DND-41 (cell line): ENCODE measurements around the gene LEAP2.

ENCODE experiments used
- ATAC-seq: fragments of 200-7000 bp; cut with Tn5 transposase; 3 replicates; pipeline ENCODE4 v1.9.1; 2021; ENCODE audit warnings: low read depth; ENCODE audit not compliant: insufficient read depth
- DNase-seq: peaks from one replicate; pipeline ENCODE4 v3.0.0-alpha.2; 2020
- H2AFZ ChIP-seq: 2 replicates; pipeline ENCODE4 v1.6.0; 2012; ENCODE audit warnings: low read depth, low read length
- H3K27ac ChIP-seq: 2 replicates; pipeline ENCODE4 v1.5.1; 2012; ENCODE audit warnings: low read length, inconsistent platforms
- H3K27me3 ChIP-seq: fragments of 200-600 bp; sonication (generic); 2 replicates; pipeline ENCODE4 v1.6.0; 2012; ENCODE audit warnings: low read length, mild to moderate bottlenecking, inconsistent platforms; ENCODE audit not compliant: insufficient read depth, poor library complexity
- H3K36me3 ChIP-seq: 2 replicates; pipeline ENCODE4 v1.5.1; 2012; ENCODE audit warnings: low read length, inconsistent platforms; ENCODE audit not compliant: insufficient read depth
- H3K4me1 ChIP-seq: 2 replicates; pipeline ENCODE4 v1.5.1; 2012; ENCODE audit warnings: mild to moderate bottlenecking, low read length; ENCODE audit not compliant: insufficient read depth
- H3K4me2 ChIP-seq: 2 replicates; pipeline ENCODE4 v1.6.0; 2012; ENCODE audit warnings: mild to moderate bottlenecking, moderate library complexity, low read length, inconsistent platforms; ENCODE audit not compliant: insufficient read depth
- H3K4me3 ChIP-seq, 2 experiments: fragments of 200-600 bp in 1 of 2; shearing (Covaris generic) in 1 of 2; 2 replicates each; pipeline ENCODE4 v1.5.1; 2012 to 2016; ENCODE audit warnings: inconsistent platforms in 2 of 2, low read length in 2 of 2, mild to moderate bottlenecking in 2 of 2, low read depth in 1 of 2, moderate library complexity in 1 of 2
- H3K79me2 ChIP-seq: 2 replicates; pipeline ENCODE4 v1.6.0; 2012; ENCODE audit warnings: low read length, inconsistent platforms; ENCODE audit not compliant: insufficient read depth
- H3K9ac ChIP-seq: 2 replicates; pipeline ENCODE4 v1.6.0; 2012; ENCODE audit warnings: low read depth, mild to moderate bottlenecking, inconsistent platforms, low read length, moderate library complexity
- H3K9me3 ChIP-seq: 2 replicates; pipeline ENCODE4 v1.5.1; 2012; ENCODE audit warnings: low read length, moderate library complexity, mild to moderate bottlenecking, inconsistent platforms; ENCODE audit not compliant: insufficient read depth, severe bottlenecking
- H4K20me1 ChIP-seq: 2 replicates; pipeline ENCODE4 v1.6.0; 2012; ENCODE audit warnings: low read length; ENCODE audit not compliant: insufficient read depth
- CTCF ChIP-seq: IDR thresholded peaks from 2 replicates; pipeline ENCODE4 v1.5.1; 2012; ENCODE audit warnings: borderline replicate concordance, low read length, moderate library complexity, mild to moderate bottlenecking; ENCODE audit not compliant: poor library complexity, severe bottlenecking; ENCODE audit errors: extremely low read depth
- EZH2 ChIP-seq: IDR thresholded peaks from 3 replicates; pipeline ENCODE4 v1.6.1; 2012; ENCODE audit warnings: borderline replicate concordance, low read depth, mild to moderate bottlenecking, moderate library complexity, low read length, inconsistent platforms; ENCODE audit not compliant: severe bottlenecking

Gene LEAP2

GRCh38 chr5:132907161-132907560 lies 33.7 kb downstream of the LEAP2 start:
- no peaks in the 10 kb centered on the region for H4K20me1 ChIP-seq
- no peak overlapping the region for H3K4me3 ChIP-seq
- H3K27me3 ChIP-seq = no peaks in the 10 kb centered on the region
- ATAC-seq (no peak), DNase-seq (no peak)
- no peaks in the 10 kb centered on the region for H3K4me1 ChIP-seq
- H3K79me2 ChIP-seq = 0 out of 2 replicates have a peak, but pooled peaks cover 6% of the 10 kb centered on the region
- H3K27ac ChIP-seq = no peak overlapping the region
- no peak for TF ChIP-seq EZH2
- TF ChIP-seq CTCF = no peak
- no peak overlapping the region for H2AFZ ChIP-seq
- H3K4me2 ChIP-seq = no peak overlapping the region
- H3K9ac ChIP-seq = no peak overlapping the region
- H3K36me3 ChIP-seq = peaks cover 40% of the 10 kb centered on the region
- no peaks in the 10 kb centered on the region for H3K9me3 ChIP-seq

- no peak overlapping the region for H3K9ac ChIP-seq
- no peaks in the 10 kb centered on the region for H3K9me3 ChIP-seq
- no peaks in the 10 kb centered on the region for H3K27me3 ChIP-seq
- H2AFZ ChIP-seq = no peak overlapping the region
- H4K20me1 ChIP-seq = no peaks in the 10 kb centered on the region; the same call in 1 of the 2 replicates
- H3K27ac ChIP-seq = no peak overlapping the region
- H3K79me2 ChIP-seq = peaks cover 6% of the 10 kb centered on the region; the same call in 1 of the 2 replicates
- ATAC-seq (no peak), DNase-seq (no peak)
- no peaks in the 10 kb centered on the region for H3K4me1 ChIP-seq
- H3K4me2 ChIP-seq = no peak overlapping the region
- H3K4me3 ChIP-seq = no peak overlapping the region
- TF ChIP-seq CTCF (no peak), EZH2 (no peak)
- peaks cover 41% of the 10 kb centered on the region for H3K36me3 ChIP-seq
These were observed 36.2 kb downstream of the LEAP2 start for GRCh38 chr5:132909702-132910101.

DNA sequence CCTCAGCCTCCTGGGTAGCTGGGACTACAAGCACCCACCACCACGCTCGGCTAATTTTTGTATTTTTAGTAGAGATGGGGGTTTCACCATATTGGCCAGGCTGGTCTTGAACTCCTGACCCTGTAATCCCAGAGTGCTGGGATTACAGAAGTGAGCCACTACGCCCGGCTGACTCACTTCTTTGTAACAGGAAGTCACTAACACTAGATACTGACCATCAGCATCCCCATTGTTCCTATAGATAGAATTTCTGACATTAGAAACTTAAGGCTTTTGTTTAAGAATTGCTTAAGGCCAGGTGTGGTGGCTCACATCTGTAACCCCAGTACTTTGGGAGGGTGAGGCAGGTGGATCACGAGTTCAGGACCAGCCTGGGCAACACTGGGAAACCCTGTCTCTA lies 42.2 kb downstream of the LEAP2 start:
- Histone ChIP-seq H3K27ac (no peak overlapping the region), H3K4me1 (no peaks in the 10 kb centered on the region), H3K9me3 (no peaks in the 10 kb centered on the region), H4K20me1 (no peaks in the 10 kb centered on the region; the same call in 1 of the 2 replicates), H2AFZ (no peak overlapping the region), H3K36me3 (peaks cover 51% of the 10 kb centered on the region), H3K4me2 (no peak overlapping the region), H3K27me3 (no peaks in the 10 kb centered on the region), H3K79me2 (peaks cover 19% of the 10 kb centered on the region), H3K9ac (no peak overlapping the region), H3K4me3 (no peak overlapping the region)
- no peak for DNase-seq
- no peak for ATAC-seq
- TF ChIP-seq CTCF (no peak), EZH2 (no peak)

GRCh38 chr5:132916086-132916485 lies 42.6 kb downstream of the LEAP2 start:
- Histone ChIP-seq H3K27me3 (no peaks in the 10 kb centered on the region), H3K9ac (no peak overlapping the region), H3K4me3 (no peak overlapping the region), H4K20me1 (no peaks in the 10 kb centered on the region; the same call in 1 of the 2 replicates), H3K9me3 (no peaks in the 10 kb centered on the region), H3K79me2 (peaks cover 19% of the 10 kb centered on the region), H3K36me3 (peaks cover 54% of the 10 kb centered on the region), H3K4me1 (no peaks in the 10 kb centered on the region), H3K27ac (no peak overlapping the region), H3K4me2 (no peak overlapping the region), H2AFZ (no peak overlapping the region)
- TF ChIP-seq CTCF (no peak), EZH2 (no peak)
- no peak for ATAC-seq
- DNase-seq = no peak
